GM18498 (cell line): ENCODE data around the gene PDE4D.
"Not testable (repeated sequence)": the region's sequence is repeated elsewhere in the genome, so short reads cannot be mapped to it uniquely, and the experiment has no call there.

ENCODE experiments used
- ATAC-seq: cut with Tn5 transposase; IDR thresholded peaks from one replicate; pipeline ENCODE4 v1.9.1; 2021; ENCODE audit warnings: mild to moderate bottlenecking, moderate library complexity; ENCODE audit not compliant: unreplicated experiment

The PDE4D gene

DNA sequence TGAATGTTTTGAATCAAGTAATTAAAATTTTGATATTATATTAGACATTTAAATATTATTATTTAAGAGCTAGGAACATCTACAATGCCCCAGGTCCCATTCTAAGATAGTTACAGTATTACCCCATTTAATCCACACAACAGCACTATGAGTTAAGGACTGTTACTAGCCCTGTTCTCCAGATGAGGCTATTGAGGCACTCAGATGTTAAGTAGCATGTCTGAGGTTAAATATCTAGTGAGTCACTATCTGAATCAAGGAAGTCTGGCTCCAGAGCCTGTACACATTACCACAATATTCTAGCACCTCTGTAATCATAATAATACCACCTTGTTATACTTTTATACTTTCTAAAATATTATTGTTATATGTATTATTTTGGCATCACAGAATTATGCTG, 304.6 kb downstream of the PDE4D start:
- ATAC-seq = no peak

DNA sequence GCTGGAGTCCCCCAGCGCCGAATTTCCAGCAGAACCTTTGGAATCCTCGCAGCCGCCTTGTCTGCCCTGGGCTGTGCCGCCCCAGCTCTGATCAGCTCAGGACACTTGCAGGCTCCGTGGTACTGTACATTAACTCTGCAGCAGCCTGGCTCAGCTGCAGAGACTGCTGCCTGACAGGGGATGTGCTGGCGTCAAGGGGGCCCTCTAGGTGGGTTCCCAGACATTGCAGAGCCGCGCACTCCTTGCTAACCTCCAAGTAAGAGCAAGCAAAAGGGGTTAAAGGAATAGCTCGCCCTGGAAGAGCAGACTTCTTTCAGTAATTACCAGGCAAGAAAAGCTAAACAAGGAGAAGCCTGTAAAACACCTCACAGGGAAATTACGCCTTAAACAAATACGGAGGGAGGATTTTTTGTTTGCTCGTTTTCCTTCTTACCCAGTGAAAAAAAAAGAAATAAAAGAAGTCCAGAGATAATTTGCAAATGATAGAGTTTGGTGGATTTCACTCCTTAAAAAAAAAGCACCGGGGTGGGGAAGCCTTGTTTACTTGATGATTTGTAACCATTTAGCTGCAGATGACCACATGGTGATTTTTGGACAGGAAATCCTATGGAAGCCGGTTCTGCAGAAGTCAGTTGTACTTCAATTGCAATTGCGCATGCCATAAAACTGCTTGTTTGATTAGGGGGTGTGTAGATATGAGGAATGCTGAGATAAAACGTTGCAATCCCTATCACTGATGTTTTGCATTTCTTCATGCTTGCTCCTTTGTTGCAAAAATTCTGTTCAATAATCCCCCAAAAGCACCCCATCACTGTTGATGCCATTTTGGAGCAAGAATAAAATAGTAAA, 305.8 kb downstream of the PDE4D start:
- no peak for ATAC-seq

DNA sequence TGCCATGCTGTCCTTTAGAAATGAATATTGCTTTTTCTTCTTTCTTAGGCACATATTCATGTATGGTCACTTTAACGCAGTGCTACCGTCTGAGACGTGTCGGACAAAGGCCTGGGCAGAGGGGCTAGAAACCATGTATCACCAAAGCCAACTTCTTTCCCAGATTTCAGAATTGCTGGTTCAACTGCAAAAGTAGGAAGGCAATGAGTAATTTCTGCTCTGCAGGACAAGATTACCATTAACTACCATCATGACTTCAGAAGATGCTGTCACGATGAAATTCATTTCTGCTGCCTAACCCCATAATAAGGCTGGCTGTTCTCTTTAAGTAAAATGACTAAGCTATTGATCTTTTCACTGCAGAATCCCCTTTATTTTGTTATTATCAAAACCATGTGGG, 306.7 kb downstream of the PDE4D start:
- no peak for ATAC-seq

DNA sequence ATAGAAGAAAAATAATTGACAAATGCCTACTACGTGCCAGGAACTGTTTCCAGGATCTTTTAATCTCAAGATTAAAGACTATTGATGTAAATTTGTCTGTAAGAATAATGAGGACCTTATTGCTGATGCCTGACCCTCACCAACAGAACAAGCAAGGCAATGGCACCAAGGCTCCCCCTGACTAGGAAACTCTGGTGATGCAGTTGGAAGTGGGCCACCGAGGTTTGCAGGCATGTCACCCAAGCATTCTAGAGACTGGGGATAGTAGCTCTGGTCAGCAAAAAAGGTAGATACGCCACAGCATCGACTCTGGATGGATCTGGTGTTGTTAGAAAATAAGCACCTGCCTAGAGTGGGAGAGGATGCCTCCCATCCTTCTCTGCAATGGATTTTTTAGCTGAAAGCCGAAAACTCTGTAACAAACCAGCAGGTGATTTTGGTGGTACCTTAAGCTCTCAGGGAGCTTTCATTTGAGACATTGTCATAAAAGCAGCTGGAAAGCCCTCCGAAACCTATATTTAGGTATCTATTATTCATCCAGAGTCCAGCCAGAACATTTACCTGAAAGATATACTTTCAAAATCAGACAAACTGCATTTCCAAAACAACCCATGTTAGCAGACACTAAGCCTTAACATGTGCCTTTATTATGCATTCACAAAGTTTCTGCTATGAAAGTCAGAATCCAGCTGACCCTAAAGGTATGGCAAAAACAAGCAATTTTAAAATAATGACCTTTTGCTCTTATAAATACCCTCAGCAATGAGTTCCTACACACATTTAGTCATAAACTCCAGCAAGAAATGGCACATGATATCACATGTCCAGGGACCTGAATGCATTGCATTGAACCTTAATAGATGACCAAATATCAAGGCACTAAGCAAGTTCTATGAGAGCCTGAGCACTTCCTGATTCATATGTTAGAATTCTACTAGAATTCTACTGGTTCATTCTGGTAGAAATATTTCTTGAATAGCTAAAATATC, 308.4 kb downstream of the PDE4D start:
- ATAC-seq = no peak

DNA sequence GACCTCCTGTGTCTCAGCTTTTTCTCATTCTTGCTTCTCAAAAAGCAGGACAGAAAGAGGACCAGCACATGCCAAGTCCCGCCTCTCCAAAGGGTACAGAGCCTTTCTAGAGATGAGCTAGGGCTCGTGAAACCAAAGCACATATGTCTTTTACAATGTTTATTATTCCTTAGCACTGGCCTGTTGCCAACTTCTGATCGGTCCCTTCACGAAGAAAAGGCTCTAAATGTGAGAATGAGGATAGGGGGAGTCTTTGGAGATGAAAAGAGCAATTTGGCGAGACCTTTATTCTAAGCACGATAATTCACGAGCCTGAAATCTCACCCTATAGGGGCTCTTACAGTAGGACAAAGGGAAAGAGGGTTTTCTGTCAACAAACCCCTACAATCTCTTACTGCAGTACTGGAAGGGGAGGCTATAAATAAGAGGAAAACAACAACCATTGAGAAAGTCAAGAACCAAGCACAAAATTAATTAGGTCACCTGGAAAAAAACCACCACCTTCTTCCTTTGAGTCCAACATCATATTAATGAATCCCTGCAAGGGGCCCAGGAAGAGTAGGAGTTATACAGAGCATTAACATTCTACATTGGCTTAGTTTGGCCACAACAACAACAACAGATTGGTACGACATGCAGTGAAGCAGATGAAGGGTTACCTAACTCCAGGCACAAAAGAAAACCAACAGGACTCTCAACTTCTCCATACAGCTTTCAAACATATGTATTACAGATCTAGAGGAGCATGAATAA, 309.5 kb downstream of the PDE4D start:
- ATAC-seq = no peak

DNA sequence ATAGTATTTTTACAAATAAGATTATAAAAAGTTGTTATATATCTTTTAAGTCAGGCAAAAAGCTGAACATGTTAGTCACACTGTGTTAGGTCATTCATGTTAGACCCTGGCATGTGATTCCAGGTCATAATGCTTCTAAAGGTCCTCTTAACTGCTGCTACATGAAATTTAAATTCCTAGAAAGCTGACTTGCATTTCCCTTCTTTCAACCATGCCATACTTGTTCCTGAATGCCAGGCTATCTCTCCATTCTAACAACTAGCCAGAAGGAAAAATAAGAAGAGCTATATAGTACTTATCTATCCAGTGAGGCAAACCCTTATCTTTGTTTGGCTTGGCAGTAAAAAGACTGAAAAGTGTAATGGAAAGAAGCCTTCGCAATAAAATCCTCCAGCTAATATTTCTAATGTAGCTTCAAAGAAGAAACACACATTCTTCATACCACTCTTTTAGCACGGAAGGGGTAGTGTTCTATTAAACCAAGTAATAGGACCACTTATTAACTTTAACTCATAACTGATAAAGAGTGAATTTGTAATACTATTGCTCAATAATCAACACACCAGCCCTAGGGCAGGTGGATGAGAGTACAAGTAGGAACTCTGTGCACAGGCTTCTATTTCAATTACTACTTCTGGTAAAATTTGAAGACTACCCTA, 310.2 kb downstream of the PDE4D start:
- no peak for ATAC-seq

DNA sequence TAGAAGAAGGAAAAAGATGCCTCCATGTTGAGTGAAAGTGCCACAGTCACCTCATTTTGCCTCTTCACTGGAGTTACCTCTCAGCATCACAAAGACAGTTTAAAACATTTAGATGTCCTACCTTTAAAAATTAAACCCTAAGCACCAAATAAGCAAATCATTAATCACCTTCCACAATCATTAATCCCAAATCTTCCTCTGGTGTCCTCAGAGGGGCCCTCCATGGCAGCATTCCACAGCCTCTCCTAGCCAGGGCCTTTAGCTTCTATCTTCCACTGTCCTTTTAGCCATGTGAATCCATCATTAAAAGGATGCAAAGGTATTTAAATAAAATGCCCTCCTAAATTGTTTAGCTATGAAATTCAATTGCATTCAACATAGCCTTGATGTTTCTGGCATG, 310.8 kb downstream of the PDE4D start:
- no peak for ATAC-seq

DNA sequence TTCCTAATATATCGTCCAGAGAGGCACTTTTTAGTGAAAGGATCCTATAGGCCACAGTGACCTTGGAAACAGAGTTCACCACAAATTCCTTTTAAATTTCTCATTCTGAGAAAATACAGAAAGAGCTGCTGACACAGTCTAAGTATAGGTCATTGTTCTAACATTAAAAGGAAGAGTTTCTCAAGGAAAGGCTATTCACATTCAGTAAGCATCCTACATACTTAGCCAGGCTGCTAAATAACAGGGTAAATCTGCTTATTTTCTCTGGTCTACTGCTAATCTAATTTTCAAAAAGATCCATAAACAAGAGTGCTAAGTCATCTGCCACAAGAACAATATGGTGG, 313.7 kb downstream of the PDE4D start:
- ATAC-seq = no peak

DNA sequence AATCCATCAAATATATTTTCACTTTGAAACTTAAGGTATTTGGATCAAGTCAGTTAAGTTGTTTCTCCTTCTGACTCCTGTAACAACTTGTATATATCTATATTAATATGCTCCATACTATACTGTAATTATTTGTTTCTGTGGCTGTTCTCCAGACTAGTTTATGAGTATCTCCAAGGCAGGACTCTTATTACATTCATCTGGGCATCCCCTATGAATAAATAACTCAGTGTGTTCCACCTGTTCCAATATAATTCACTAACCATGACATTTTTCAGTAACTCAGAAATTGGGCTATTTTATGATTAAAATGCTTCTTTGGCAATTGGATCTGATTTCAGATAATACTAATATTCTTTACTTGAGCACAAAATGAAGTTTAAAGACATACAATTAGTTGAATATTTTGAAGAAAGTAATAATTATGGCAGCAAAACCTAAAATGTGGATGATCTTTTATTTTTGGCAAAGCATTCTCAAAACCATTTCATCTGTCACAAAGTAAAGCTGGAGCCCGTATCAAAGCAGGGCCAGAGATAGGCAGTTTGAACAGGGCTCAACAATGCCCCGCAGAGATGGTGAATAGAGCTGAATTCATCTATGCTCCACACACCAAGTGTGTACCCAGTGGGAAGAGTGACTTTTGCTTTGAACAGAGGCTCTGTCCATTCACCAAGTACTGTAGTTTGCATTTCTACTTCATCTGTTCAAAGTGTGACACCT, 314.3 kb downstream of the PDE4D start:
- ATAC-seq = no peak

DNA sequence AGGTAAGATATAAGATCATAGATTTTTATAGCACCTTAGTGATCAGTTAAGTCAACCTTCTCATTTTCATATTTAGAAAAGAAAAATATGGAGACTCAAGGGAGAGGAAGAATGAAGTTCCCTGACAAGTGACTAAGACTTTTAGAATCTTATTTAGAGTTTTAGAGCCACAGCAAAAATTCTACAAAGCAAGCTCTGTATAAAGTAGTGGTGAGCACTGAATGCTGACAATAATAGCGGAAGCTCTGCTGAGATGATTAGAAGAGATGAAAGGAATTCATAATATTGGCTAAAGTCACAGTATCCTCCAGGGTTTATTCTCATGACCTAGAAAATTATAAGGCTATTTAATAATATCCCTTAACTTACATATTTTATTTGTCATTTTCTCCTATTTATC, 316.0 kb downstream of the PDE4D start:
- no peak for ATAC-seq

DNA sequence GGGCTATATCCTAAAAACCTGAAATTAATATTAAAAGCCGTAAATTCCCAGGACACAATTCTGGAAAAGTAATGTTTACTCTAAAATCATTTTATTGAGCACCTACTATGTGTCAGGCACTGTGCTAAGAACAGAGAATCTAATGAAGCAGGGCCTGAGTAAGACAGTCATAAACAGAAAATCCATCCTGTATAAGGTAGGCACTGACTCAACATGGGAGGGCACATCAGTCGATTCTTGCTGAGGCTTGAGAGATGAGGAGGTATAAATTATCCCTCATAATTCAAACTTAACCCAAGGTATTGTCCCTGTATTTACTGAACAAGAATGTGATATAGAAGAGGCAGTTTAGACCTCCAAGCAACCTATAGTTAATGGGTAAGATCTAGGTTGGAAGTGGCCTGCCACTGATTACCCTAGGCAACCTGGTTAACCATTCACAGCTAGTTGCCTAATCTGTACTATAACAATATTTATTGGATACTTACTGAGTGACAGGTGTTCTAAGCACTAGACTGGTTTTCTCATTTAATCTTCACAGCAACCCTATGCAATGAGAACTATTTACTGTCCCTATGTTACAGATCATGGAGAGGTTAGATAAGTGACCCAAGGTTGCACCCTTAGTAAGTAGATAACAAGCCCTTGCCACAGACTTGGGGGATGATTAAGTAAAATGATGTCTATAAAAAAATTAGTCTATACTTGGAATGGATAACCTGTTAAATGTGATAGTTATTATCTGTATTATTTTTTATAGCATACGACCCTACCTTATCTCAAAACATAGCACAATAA, 317.7 kb downstream of the PDE4D start:
- no peak for ATAC-seq

DNA sequence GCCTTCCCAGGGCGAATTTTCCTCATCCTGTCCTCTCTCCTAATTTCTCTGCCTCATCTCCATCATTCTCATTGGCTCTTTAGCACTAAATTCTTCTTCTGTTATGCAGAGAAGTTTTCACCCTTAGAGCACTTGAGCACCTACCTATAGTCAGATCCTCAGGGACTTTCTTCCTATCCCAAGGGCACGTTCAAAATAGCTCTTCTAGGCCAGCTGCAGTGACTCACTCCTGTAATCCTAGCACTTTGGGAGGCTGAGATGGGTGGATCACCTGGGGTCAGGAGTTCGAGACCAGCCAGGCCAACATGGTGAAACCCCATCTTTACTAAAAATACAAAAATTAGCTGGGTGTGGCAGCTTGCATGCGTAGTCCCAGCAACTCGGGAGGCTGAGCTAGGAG, 320.0 kb downstream of the PDE4D start:
- not testable (repeated sequence) for ATAC-seq

DNA sequence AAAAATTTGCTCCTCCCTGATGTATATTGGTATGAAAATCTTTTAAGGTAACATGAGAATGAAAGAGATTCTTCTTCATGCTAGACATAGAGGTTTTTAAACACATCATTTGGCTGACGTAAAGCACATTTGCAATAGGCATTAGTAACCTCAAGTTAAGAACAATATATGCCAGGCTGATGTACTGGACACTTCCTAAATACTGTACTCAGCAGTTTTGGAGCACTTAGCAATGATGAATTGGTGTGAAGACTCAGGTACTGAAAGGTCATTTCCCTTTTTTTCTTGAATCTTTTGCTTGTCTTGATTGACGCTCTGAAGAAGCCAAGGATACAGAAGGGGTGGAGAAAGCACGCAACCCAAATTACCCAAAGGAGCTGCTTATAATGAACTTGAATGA, 322.5 kb downstream of the PDE4D start:
- no peak for ATAC-seq

DNA sequence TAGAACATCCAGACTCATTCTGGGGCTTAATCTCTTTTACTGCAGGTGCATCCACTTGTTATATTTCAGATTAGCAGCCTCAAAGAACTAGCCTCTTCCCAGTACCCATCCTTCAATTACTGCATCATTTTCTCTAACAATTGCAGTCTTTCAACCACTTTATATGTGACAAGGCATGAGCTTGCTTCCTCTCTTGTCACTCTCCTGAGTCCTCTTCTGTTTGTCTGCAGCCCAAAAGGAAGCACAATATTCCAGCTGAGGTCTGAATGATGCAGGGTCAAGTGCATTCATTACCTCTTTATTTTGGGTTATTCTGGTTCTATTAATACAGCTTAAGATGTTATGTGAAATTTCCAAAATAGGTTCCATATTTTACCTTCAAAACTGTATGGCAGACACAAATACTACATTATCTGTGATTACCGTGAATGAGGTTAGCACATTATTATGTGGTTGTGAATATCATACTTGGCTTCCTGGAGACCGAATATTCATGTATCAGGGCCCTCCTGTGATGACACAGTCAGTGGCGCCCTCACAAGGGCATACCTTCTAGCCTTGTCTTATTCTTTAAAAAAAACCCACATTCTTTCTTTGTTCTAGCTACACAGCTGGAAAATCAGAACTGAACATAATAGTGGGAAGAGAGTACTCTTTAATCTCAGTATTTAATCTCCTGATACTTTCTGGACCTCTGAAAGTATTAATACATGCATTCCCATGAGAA, 323.8 kb downstream of the PDE4D start:
- ATAC-seq = no peak

DNA sequence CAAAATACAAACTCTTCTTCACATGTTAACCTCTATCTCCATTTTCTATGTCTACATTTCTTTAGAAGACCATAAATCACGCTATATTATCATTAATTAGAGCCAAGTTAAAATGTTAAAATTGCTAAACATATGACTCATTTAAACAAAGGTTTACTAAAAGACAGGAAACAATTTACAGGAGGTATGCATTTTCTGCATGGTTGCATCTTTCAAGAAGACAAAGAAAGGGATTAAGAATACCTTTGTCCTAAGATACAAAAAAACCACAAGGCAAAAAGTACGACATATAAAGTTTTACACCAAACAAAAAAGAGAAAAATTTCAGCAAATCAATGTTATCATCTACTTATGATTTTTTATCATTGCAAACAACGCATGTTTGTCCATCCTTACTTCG, 324.4 kb downstream of the PDE4D start:
- no peak for ATAC-seq

DNA sequence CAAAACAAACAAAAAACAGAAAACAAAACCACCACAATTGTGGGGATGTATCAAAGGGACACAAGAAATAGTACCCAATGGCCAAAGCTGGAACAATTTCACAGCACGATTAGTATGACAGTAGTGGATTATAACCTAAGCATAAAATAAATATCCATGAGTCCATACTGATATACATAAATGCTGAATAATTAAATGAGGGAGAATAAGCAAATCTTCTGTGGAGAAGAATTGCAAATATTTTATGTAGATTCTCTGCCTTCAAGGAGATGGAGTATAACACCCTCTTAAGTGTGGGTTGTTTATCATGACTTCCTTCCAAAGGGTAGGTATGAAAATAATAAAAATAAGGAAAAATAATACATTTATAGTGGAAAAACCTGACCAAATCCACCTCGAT, 325.4 kb downstream of the PDE4D start:
- ATAC-seq = no peak

DNA sequence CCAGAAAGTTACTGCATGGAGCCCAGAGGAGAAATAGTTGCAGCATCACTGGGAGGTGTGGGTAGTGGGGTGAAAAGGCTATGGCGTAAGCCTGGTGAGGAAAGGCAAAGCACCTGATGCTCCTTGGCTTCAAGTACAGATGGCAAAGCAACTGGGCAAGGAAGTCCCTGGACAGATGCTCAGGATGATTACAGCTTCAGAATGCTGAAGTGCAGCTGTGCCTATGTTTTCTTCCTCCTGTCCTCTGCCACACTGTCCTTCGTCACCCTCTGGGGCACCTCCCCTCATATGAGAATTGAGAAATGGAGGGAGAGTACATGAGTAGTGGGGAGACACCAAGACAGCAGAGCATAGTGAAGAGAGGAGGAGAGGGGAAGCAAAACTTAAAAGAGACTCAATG, 328.0 kb downstream of the PDE4D start:
- ATAC-seq = no peak

DNA sequence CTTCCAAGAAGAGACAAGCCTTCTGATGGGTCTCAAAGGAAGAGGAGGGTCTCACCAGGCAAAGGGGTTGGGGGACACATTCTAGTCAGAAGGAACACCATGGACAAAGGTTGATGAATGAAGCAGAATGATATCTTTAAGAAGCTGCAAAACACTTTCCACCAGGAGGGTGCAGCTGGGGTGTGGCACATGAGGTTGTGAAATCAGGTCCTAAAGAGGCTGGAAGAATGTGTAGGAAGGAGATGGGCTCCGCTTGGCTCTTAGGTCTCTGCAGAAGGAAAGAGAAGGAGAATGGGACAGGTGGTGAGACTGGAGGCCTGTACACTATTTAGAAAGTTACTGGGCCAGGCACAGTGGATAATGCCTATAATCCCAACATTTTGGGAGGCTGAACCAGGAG, 328.6 kb downstream of the PDE4D start:
- no peak for ATAC-seq
